Muscle layer of colon (tissue), 2 donors: ENCODE data around the gene JADE1.

Source experiments
- H3K27ac ChIP-seq: one replicate; pipeline ENCODE4 v1.7.0; 2013; ENCODE audit warnings: low read depth, mild to moderate bottlenecking, low read length, moderate library complexity
- H3K27me3 ChIP-seq, 2 donors: one replicate each; pipeline ENCODE4 v1.7.0; 2013; ENCODE audit warnings: low read length in 2 of 2, mild to moderate bottlenecking in 2 of 2; ENCODE audit not compliant: insufficient read depth in 2 of 2, control insufficient read depth in 1 of 2
- H3K36me3 ChIP-seq: one replicate; pipeline ENCODE4 v1.7.0; 2013; ENCODE audit warnings: mild to moderate bottlenecking, low read length; ENCODE audit not compliant: insufficient read depth
- H3K4me1 ChIP-seq: one replicate; pipeline ENCODE4 v1.7.0; 2013; ENCODE audit warnings: mild to moderate bottlenecking, low read length; ENCODE audit not compliant: insufficient read depth
- H3K4me3 ChIP-seq, 2 donors: one replicate each; pipeline ENCODE4 v1.7.0; 2013; ENCODE audit warnings: low read length in 2 of 2, low read depth in 1 of 2, mild to moderate bottlenecking in 1 of 2, moderate library complexity in 1 of 2
- H3K9ac ChIP-seq: one replicate; pipeline ENCODE4 v1.7.0; 2013; ENCODE audit warnings: low read length
- H3K9me3 ChIP-seq: one replicate; pipeline ENCODE4 v1.7.0; 2013; ENCODE audit warnings: mild to moderate bottlenecking, low read length
- donor health status: abdominal sarcoma.
- donor health status: Adenocarcinoma of cecum.

Gene JADE1

GRCh38 chr4:128809477-128810330 lies at the start of gene JADE1:
TSS of gene JADE1 (plus strand) at chr4:128809700. CDS start at chr4:128831759, 22,059 bp downstream.
- Histone ChIP-seq H3K9me3 (no peaks in the 10 kb centered on the region), H3K4me1 (no peaks in the 10 kb centered on the region), H3K36me3 (no peaks in the 10 kb centered on the region), H3K9ac (peak within 1 kb of the TSS; percentile 54), H3K27me3 (no peaks in the 10 kb centered on the region), H3K4me3 (peak within 1 kb of the TSS; percentile 79 to 90), H3K27ac (peak within 1 kb of the TSS; percentile 93)

DNA sequence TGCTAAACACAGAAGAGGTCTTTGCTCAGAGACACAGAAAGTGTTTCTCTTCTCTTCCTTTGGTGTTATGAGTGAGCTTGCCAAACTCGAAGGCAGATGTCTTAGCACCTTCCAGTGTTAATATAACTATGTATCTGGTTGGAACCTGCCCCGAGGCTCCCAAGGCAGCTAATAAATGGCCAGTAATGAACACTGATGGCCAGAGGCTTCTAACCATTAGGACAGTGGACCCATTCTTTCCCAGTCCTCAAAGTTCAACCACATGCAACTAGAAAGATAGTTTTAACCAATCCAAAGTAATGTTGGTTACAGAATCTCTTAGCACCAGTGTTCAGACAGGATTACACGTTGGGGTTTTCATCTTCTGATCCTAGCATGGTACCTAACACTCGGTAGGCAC lies 42.7 kb upstream of the JADE1 start:
- H3K9ac ChIP-seq: no peak overlapping the region
- no peak overlapping the region for H3K27ac ChIP-seq
- no peaks in the 10 kb centered on the region for H3K36me3 ChIP-seq
- no peaks in the 10 kb centered on the region for H3K27me3 ChIP-seq
- H3K4me3 ChIP-seq: no peak overlapping the region
- H3K4me1 ChIP-seq: no peaks in the 10 kb centered on the region
- no peaks in the 10 kb centered on the region for H3K9me3 ChIP-seq

DNA sequence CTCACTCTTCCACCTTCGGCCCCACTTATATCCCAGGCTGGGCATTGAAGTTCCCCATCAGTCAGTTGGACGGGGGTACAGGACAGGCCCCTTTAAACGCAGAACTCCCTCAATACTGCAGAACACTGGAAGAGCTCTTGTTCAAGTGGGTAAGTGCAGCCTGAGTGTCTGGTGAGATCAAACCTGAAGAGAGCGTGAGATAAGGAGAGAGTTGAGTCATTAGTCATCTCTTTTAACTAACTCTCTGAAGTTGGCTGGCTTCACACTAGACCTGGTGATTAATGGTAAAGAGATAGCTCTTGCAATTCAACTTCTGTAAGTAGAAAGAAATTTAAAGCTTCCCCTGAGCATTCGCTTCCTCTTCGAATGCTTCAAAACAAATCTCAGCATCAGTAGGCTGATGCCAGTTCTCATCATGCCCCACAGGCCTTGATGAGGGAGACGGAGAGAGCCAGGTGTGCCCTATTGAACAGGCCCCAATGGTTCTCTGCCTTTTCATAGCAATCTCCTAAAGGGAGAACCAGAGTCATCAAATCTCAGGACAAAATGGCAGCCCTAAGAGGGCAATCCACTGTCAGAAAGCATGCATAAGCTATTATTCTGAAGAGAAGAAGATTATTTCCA lies 41.0 kb upstream of the JADE1 start:
- H3K27me3 ChIP-seq: no peaks in the 10 kb centered on the region
- H3K4me1 ChIP-seq: no peaks in the 10 kb centered on the region
- H3K9ac ChIP-seq: no peak overlapping the region
- H3K36me3 ChIP-seq: no peaks in the 10 kb centered on the region
- no peak overlapping the region for H3K27ac ChIP-seq
- no peaks in the 10 kb centered on the region for H3K9me3 ChIP-seq
- no peak overlapping the region for H3K4me3 ChIP-seq

- Histone ChIP-seq H3K36me3 (no peaks in the 10 kb centered on the region), H3K27ac (no peak overlapping the region), H3K4me3 (no peak overlapping the region), H3K27me3 (no peaks in the 10 kb centered on the region), H3K9me3 (no peaks in the 10 kb centered on the region), H3K4me1 (no peaks in the 10 kb centered on the region), H3K9ac (no peak overlapping the region)
These were observed 40.5 kb upstream of the JADE1 start for GRCh38 chr4:128769011-128769410.

GRCh38 chr4:128770807-128771206 lies 38.7 kb upstream of the JADE1 start:
- no peaks in the 10 kb centered on the region for H3K36me3 ChIP-seq
- no peak overlapping the region for H3K9ac ChIP-seq

DNA sequence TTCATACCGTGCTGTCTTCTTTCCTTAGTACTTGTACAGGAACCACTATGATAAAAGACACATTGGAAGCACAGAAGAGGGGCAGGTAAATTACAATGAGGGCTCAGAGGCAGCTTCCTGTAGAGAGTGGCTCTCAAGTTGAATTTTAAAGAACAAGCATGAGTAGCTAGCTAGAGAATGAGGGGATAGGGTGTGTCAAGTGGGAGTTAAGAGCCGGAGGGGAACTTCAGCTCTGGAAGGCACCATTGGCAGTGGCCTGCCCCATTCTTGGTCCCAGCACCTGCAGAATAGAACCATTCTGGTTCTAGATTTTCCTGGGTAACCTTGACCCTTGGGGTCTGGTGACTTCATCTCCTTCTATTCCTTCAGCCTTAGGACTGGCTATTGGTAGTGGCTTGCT lies 34.0 kb upstream of the JADE1 start:
- no peaks in the 10 kb centered on the region for H3K27me3 ChIP-seq
- H3K27ac ChIP-seq: no peak overlapping the region
- H3K9ac ChIP-seq: no peak overlapping the region
- no peak overlapping the region for H3K4me3 ChIP-seq
- no peaks in the 10 kb centered on the region for H3K9me3 ChIP-seq
- H3K36me3 ChIP-seq: no peaks in the 10 kb centered on the region
- H3K4me1 ChIP-seq: no peaks in the 10 kb centered on the region

More at GRCh38 chr4:128770807-128771206, 38.7 kb upstream of the JADE1 start:
- H3K4me1 ChIP-seq: no peaks in the 10 kb centered on the region
- no peaks in the 10 kb centered on the region for H3K27me3 ChIP-seq
- H3K27ac ChIP-seq: no peak overlapping the region
- no peaks in the 10 kb centered on the region for H3K9me3 ChIP-seq
- H3K4me3 ChIP-seq: no peak overlapping the region

- no peaks in the 10 kb centered on the region for H3K9me3 ChIP-seq
- no peaks in the 10 kb centered on the region for H3K36me3 ChIP-seq
- H3K4me3 ChIP-seq: no peak overlapping the region
- H3K27ac ChIP-seq: no peak overlapping the region
- no peak overlapping the region for H3K9ac ChIP-seq
- no peaks in the 10 kb centered on the region for H3K4me1 ChIP-seq
- no peaks in the 10 kb centered on the region for H3K27me3 ChIP-seq
These were observed 33.6 kb upstream of the JADE1 start for GRCh38 chr4:128775916-128776315.

DNA sequence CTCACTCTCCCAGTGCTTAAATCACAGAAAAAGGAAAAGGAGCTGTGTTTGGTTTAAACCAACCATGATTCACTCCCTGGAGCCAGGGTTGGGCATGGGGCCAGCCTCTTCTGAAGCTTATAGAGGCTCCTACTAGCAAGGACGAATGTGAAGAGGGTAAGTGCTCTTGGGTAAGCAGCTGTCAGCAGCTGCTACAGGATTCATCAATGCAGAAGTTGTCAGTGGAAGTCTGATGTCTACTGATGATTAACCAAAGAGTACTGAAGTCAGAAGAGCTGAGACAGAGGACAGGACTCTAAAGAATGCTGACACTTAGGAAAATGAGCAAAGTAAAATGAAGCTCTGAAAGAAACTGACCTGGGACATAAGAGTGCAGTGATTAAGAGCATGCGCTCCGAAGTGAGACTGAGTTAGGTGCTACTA lies 32.7 kb upstream of the JADE1 start:
- no peaks in the 10 kb centered on the region for H3K4me1 ChIP-seq
- H3K27ac ChIP-seq: no peak overlapping the region
- no peaks in the 10 kb centered on the region for H3K36me3 ChIP-seq
- no peak overlapping the region for H3K9ac ChIP-seq
- H3K9me3 ChIP-seq: no peaks in the 10 kb centered on the region
- H3K4me3 ChIP-seq: no peak overlapping the region
- no peaks in the 10 kb centered on the region for H3K27me3 ChIP-seq

DNA sequence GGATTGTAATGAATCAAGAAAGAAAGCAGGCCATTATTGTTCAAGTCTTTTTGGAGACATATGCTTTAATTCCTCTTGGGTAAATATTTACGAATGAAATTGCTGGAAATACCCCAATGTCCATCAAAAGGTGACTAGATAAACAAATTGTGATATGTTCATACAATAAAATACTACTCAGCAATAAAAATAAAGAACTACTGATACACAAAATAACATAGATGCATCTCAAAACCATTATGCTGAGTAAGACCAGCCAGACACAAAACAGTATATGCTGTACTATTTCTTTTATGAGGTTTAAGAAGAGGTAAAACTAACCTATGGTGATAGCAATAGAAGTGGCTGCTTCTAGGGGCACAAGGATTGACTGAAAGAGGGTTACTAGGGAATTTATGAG lies 28.8 kb upstream of the JADE1 start:
- Histone ChIP-seq H3K4me3 (no peak overlapping the region), H3K27me3 (no peaks in the 10 kb centered on the region), H3K36me3 (no peaks in the 10 kb centered on the region), H3K4me1 (no peaks in the 10 kb centered on the region), H3K9ac (no peak overlapping the region), H3K27ac (no peak overlapping the region), H3K9me3 (no peaks in the 10 kb centered on the region)

GRCh38 chr4:128782076-128782715 lies 27.3 kb upstream of the JADE1 start:
- Histone ChIP-seq H3K9me3 (no peaks in the 10 kb centered on the region), H3K4me1 (no peaks in the 10 kb centered on the region), H3K27ac (no peak overlapping the region), H3K36me3 (no peaks in the 10 kb centered on the region), H3K9ac (no peak overlapping the region), H3K27me3 (no peaks in the 10 kb centered on the region), H3K4me3 (no peak overlapping the region)

- Histone ChIP-seq H3K36me3 (no peaks in the 10 kb centered on the region), H3K27me3 (no peaks in the 10 kb centered on the region), H3K9ac (no peak overlapping the region), H3K4me3 (no peak overlapping the region), H3K27ac (no peak overlapping the region), H3K9me3 (no peaks in the 10 kb centered on the region), H3K4me1 (no peaks in the 10 kb centered on the region)
These were observed 26.5 kb upstream of the JADE1 start for GRCh38 chr4:128782875-128783614.
